Uterus (tissue), 4 donors: ENCODE data around the gene TRIML2. TPM values are rescaled to one million over a fixed set of nuclear protein-coding genes. Genes with fewer than 3 reads are reported as not detected.

Experiments
- DNase-seq, 2 donors: peaks; one replicate each; pipeline ENCODE4 v3.0.0-alpha.2; 2019 to 2020
- H3K27ac ChIP-seq, 2 donors: fragments of 200-600 bp; sonication (generic); 1 replicate in 1 of 2; 2 replicates in 1 of 2; pipeline ENCODE4 v1.5.1; 2016 to 2018
- H3K27me3 ChIP-seq, 2 donors: fragments of 200-600 bp; sonication (generic); one replicate each; pipeline ENCODE4 v1.5.1; 2018 to 2019; ENCODE audit warnings: control low read depth in 1 of 2
- H3K36me3 ChIP-seq, 2 donors: fragments of 200-600 bp; sonication (generic); one replicate each; pipeline ENCODE4 v1.5.1; 2019; ENCODE audit warnings: control low read depth in 1 of 2
- H3K4me1 ChIP-seq, 2 donors: fragments of 200-600 bp; sonication (generic); one replicate each; pipeline ENCODE4 v1.5.1; 2018 to 2019; ENCODE audit warnings: control low read depth in 1 of 2
- H3K4me3 ChIP-seq, 2 donors: fragments of 200-600 bp; sonication (generic); 1 replicate in 1 of 2; 2 replicates in 1 of 2; pipeline ENCODE4 v1.5.1; 2018 to 2019; ENCODE audit warnings: mild to moderate bottlenecking in 1 of 2
- H3K9me3 ChIP-seq, 2 donors: fragments of 200-600 bp; sonication (generic); one replicate each; pipeline ENCODE4 v1.5.1; 2019; ENCODE audit warnings: control low read depth in 1 of 2
- POLR2A ChIP-seq, 2 donors: fragments of 450-650 bp; IDR thresholded peaks; one replicate each; pipeline ENCODE4 v1.6.1; 2016; ENCODE audit warnings: antibody characterized with exemption in 2 of 2, mild to moderate bottlenecking in 1 of 2, moderate library complexity in 1 of 2
- intact Hi-C: fragments of 100-400 bp; cut with DNase I; formaldehyde crosslinking; loops from one replicate; pipeline ENCODE4 v1.15.1; 2023; ENCODE audit warnings: low total_unique reads
- total RNA-seq, 4 donors: library from RNA; depleted of rRNA in 3 of 4; stranded (reverse); fragments of >200 nt in 3 of 4; gene quantifications; one replicate each; pipeline versions ENCODE4 v1.1.0 to v1.2.4, GENCODE V29; 2014 to 2023
- TF ChIP-seq, protein P1 (sequence below), 4 experiments: fragments of 200-600 bp in 2 of 4; fragments of 450-650 bp in 2 of 4; sonication (generic) in 2 of 4; IDR thresholded peaks; one replicate each; pipeline ENCODE4 v1.5.1; 2016 to 2019; ENCODE audit warnings: antibody characterized with exemption in 4 of 4, mild to moderate bottlenecking in 2 of 4, moderate library complexity in 1 of 4
- donor health status: DM: yes; HTN: yes; CAD: no.

Gene TRIML2
- total RNA-seq, 4 donors from 2014 or later = not detected

DNA sequence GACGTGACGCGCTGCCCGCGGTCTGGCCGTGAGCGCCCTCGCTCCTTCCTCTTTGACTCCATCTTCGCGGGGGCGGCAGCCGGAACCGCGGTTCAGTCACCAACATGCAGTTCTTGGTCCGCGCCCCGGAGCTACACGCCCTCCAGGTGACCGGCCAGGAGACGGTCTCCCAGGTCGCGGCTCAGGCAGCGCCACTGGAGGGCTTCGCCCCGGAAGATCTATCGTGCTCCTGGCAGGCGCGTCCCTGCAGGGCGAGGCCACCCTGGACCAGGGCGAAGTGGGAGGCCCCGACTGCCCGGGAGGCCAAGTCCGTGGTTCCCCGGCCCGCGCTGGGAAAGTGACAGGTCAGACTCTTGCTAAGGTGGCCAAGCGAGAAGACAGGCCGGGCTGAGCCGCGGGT is 2.9 kb downstream of the TRIML2 start:
- intact Hi-C loops = no loop called here
- TF ChIP-seq, protein P1, sequence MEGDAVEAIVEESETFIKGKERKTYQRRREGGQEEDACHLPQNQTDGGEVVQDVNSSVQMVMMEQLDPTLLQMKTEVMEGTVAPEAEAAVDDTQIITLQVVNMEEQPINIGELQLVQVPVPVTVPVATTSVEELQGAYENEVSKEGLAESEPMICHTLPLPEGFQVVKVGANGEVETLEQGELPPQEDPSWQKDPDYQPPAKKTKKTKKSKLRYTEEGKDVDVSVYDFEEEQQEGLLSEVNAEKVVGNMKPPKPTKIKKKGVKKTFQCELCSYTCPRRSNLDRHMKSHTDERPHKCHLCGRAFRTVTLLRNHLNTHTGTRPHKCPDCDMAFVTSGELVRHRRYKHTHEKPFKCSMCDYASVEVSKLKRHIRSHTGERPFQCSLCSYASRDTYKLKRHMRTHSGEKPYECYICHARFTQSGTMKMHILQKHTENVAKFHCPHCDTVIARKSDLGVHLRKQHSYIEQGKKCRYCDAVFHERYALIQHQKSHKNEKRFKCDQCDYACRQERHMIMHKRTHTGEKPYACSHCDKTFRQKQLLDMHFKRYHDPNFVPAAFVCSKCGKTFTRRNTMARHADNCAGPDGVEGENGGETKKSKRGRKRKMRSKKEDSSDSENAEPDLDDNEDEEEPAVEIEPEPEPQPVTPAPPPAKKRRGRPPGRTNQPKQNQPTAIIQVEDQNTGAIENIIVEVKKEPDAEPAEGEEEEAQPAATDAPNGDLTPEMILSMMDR (IDR thresholded peaks at IDR 0.05) = no peak
- TF ChIP-seq POLR2A (IDR thresholded peaks at IDR 0.05) = no peak

GRCh38 chr4:188092824-188093223 is 16.6 kb downstream of the TRIML2 start:
- Histone ChIP-seq H3K36me3 (no peaks in the 10 kb centered on the region), H3K9me3 (no peaks in the 10 kb centered on the region), H3K4me3 (no peak overlapping the region), H3K27me3 (no peaks in the 10 kb centered on the region), H3K27ac (no peak overlapping the region), H3K4me1 (no peaks in the 10 kb centered on the region)
- DNase-seq = no peak
- TF ChIP-seq, protein P1 (IDR thresholded peaks at IDR 0.05) = no peak
- no peak for TF ChIP-seq POLR2A (IDR thresholded peaks at IDR 0.05)
- intact Hi-C loops = no loop called here

More for the DNA sequence above, 2.9 kb downstream of the TRIML2 start:
- Histone ChIP-seq H3K9me3 (no peaks in the 10 kb centered on the region), H3K4me1 (no peaks in the 10 kb centered on the region), H3K27ac (no peak overlapping the region), H3K27me3 (no peaks in the 10 kb centered on the region), H3K36me3 (no peaks in the 10 kb centered on the region), H3K4me3 (no peak overlapping the region)
- DNase-seq = no peak

DNA sequence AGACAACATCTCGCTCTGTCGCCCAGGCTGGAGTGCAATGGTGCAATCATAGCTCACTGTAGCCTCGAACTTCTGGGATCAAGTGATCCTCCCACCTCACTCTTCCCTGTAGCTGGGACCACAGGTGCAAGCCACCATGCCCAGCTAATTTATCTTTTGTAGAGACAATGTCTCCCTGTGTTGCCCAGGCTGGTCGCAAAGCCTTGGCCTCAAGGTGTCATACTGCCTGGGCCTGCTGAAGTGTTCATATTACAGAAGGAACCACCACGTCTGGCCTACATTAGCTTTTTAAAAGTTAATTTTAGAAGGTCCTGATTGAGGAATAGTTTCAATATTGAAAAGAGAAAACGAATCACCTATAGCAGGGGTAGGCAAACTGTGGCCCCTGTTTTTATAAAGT is 22.5 kb downstream of the TRIML2 start:
- Histone ChIP-seq H3K36me3 (no peaks in the 10 kb centered on the region), H3K4me1 (no peaks in the 10 kb centered on the region), H3K27me3 (no peaks in the 10 kb centered on the region), H3K4me3 (no peak overlapping the region), H3K9me3 (no peaks in the 10 kb centered on the region), H3K27ac (no peak overlapping the region)
- no peak for DNase-seq
- intact Hi-C loops = no loop called here
- TF ChIP-seq POLR2A (IDR thresholded peaks at IDR 0.05) = no peak
- TF ChIP-seq, protein P1 (IDR thresholded peaks at IDR 0.05) = no peak

DNA sequence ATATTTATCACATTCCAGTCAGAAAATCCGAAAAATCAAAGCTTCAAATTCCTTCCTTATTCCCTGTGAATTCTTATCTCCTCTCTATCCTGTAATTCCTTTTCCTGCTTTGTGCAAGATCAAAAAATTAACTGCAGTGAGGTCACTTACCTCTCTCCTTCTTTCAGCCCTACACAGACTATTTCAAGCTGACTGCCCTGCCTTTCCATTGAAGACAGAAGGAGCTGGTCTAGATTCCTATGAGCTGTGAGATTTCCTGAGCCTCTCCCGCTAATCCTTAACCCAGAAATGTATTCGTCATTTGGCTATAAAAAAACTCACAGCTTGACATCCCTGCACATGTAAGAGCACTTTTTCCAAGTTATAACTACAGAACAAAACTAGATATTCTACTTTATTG is 26.6 kb downstream of the TRIML2 start:
- no peak for TF ChIP-seq POLR2A (IDR thresholded peaks at IDR 0.05)
- TF ChIP-seq, protein P1 (IDR thresholded peaks at IDR 0.05) = no peak
- Histone ChIP-seq H3K4me3 (no peak overlapping the region), H3K36me3 (no peaks in the 10 kb centered on the region), H3K27me3 (no peaks in the 10 kb centered on the region), H3K9me3 (no peaks in the 10 kb centered on the region), H3K4me1 (no peaks in the 10 kb centered on the region), H3K27ac (no peak overlapping the region)
- intact Hi-C loops = no loop called here
- no peak for DNase-seq

DNA sequence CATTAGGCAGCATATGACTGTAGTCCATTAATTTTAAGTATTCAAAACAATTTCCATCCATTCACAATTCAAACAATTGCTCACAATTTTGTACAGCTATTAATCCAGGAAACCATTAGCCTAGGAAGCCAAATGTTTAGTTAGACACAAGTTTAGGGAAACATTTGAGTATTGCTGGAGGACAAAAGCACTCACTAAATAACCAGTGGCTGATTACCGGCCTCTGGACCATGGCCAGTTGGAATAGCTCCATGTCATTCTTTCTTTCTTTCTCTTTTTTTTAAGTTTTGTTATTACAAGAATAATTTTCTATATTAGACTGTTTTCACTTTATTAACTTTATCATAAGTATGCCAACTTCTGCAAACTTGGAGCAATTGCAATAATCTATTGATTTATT is 31.3 kb downstream of the TRIML2 start:
- Histone ChIP-seq H3K4me1 (no peaks in the 10 kb centered on the region), H3K27ac (no peak overlapping the region), H3K9me3 (no peaks in the 10 kb centered on the region), H3K36me3 (no peaks in the 10 kb centered on the region), H3K4me3 (no peak overlapping the region), H3K27me3 (no peaks in the 10 kb centered on the region)
- no peak for DNase-seq
- TF ChIP-seq, protein P1 (IDR thresholded peaks at IDR 0.05) = no peak
- TF ChIP-seq POLR2A (IDR thresholded peaks at IDR 0.05) = no peak
- intact Hi-C loops = no loop called here
